ENCODE data around the gene CPXM1. TPM values are rescaled to one million over a fixed set of nuclear protein-coding genes. Genes with fewer than 3 reads are reported as not detected.
A peak's percentile ranks its signal among the peaks of the same experiment; 100 is the strongest.

The CPXM1 gene
- total and polyA plus RNA-seq, 9 of the 15 experiments (the other 6 are each of a cell fraction or from before 2014, with no cell fraction given): 0.04 to 1.1 (median 0.37) TPM; not detected in 2

GRCh38 chr20:2752567-2753460 is 47.6 kb downstream of the CPXM1 start:
- ATAC-seq (peak; percentile 74), DNase-seq (ENCODE audit: extremely low read depth in 1 of 4, low spot score in 3 of 4) (peak; percentile 63 to 72 (median 66)), FAIRE-seq (no peak)
- WGBS (ENCODE audit: insufficient coverage, low coverage, missing lambda C conversion rate): 5% methylated on average over 19 of the region's 47 CpGs
- in situ Hi-C loops (cut with MboI) (loop anchor here (10.0 kb wide), 1 partner anchor 242 kb away; no protein-coding TSS in a partner anchor), intact Hi-C loops (cut with micrococcal nuclease) (no loop called here)
- H4K20me1 ChIP-seq (replicated peaks; ENCODE audit: control insufficient read depth, insufficient read depth, low read length): no peaks in the 10 kb centered on the region
- peak overlapping the region; percentile 40 for H3K4me3 ChIP-seq
- peaks cover 2 to 39% of the 10 kb centered on the region in 2 experiments; a peak in 4 of 5 replicates for H3K4me1 ChIP-seq (replicated peaks in 1 of 2; ENCODE audit: control insufficient read depth in 2 of 2, insufficient read depth in 2 of 2, low read length in 2 of 2)
- no peak overlapping the region for H3K27ac ChIP-seq (ENCODE audit: extremely low read depth, low read depth, low read length)
- H3K79me2 ChIP-seq (ENCODE audit: control insufficient read depth, insufficient read depth, low read length): no peaks in the 10 kb centered on the region
- BruUV-seq (replicated peaks): no TSS peak
- ChIA-PET CTCF (ENCODE audit: low intra/inter-chr PET ratio) (interaction anchor here (0.6 to 1.7 kb wide), 2 partner anchors 100 to 101 kb away, joined by 3 to 6 read pairs; partner anchors contain the start of gene NOP56), POLR2A (interaction anchor here (0.6 kb wide), 1 partner anchor 1634 kb away, joined by 3 read pairs; no protein-coding TSS in a partner anchor)
- H2AFZ ChIP-seq (ENCODE audit: low read depth, low read length): peak overlapping the region; percentile 72
- H3K27me3 ChIP-seq (ENCODE audit: control insufficient read depth in 2 of 2, insufficient read depth in 2 of 2, low read length in 2 of 2): peaks cover 0 to 35% of the 10 kb centered on the region in 2 experiments; a peak in 2 of 5 replicates
- peak overlapping the region in 1 of 2 experiments; percentile 85; a peak in 2 of 4 replicates for H3K9ac ChIP-seq (ENCODE audit: insufficient read depth in 1 of 2, low read depth in 2 of 2, low read length in 2 of 2)
- no peaks in the 10 kb centered on the region for H3K9me3 ChIP-seq (replicated peaks; ENCODE audit: control insufficient read depth, insufficient read depth, low read depth, low read length)
- no peaks in the 10 kb centered on the region for H3K9me1 ChIP-seq (ENCODE audit: control insufficient read depth, insufficient read depth, low read length)
- no peaks in the 10 kb centered on the region for H3K36me3 ChIP-seq (ENCODE audit: control insufficient read depth, insufficient read depth, low read length)
- H3K4me2 ChIP-seq (ENCODE audit: insufficient read depth, low read length): peak overlapping the region; percentile 72
- TF ChIP-seq ZC3H4 (CRISPR knock-in tag; IDR thresholded peaks at IDR 0.05; ENCODE audit: borderline replicate concordance) (no peak), CTCFL (IDR thresholded peaks at IDR 0.05; ENCODE audit: borderline replicate concordance, insufficient read depth, low read depth, low read length, poor library complexity, severe bottlenecking) (peak; percentile 17), NUFIP1 (IDR thresholded peaks at IDR 0.05; ENCODE audit: partially characterized antibody) (no peak), ZNF764 (CRISPR knock-in tag; IDR thresholded peaks at IDR 0.05; ENCODE audit: low read depth) (0 out of 2 replicates have a peak, but pooled peaks have one; percentile 0), TEAD4 (IDR thresholded peaks at IDR 0.05; ENCODE audit: low read length) (no peak), TEAD4 (CRISPR knock-in tag; IDR thresholded peaks at IDR 0.05; ENCODE audit: borderline replicate concordance) (no peak), SAFB (IDR thresholded peaks at IDR 0.05; ENCODE audit: borderline replicate concordance, low read depth, low read length) (no peak), ZEB2 (IDR thresholded peaks at IDR 0.05) (no peak), ZNF12 (CRISPR knock-in tag; IDR thresholded peaks at IDR 0.05) (no peak)
- TF ChIP-seq, protein P1, sequence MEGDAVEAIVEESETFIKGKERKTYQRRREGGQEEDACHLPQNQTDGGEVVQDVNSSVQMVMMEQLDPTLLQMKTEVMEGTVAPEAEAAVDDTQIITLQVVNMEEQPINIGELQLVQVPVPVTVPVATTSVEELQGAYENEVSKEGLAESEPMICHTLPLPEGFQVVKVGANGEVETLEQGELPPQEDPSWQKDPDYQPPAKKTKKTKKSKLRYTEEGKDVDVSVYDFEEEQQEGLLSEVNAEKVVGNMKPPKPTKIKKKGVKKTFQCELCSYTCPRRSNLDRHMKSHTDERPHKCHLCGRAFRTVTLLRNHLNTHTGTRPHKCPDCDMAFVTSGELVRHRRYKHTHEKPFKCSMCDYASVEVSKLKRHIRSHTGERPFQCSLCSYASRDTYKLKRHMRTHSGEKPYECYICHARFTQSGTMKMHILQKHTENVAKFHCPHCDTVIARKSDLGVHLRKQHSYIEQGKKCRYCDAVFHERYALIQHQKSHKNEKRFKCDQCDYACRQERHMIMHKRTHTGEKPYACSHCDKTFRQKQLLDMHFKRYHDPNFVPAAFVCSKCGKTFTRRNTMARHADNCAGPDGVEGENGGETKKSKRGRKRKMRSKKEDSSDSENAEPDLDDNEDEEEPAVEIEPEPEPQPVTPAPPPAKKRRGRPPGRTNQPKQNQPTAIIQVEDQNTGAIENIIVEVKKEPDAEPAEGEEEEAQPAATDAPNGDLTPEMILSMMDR (IDR thresholded peaks at IDR 0.05 in 2 of 3, conservative IDR thresholded peaks at IDR 0.05 in 1 of 3; ENCODE audit: insufficient read depth in 2 of 3, low read depth in 1 of 3, low read length in 3 of 3): peak; percentile 64 to 79 (median 75)
- TF ChIP-seq, protein P2, sequence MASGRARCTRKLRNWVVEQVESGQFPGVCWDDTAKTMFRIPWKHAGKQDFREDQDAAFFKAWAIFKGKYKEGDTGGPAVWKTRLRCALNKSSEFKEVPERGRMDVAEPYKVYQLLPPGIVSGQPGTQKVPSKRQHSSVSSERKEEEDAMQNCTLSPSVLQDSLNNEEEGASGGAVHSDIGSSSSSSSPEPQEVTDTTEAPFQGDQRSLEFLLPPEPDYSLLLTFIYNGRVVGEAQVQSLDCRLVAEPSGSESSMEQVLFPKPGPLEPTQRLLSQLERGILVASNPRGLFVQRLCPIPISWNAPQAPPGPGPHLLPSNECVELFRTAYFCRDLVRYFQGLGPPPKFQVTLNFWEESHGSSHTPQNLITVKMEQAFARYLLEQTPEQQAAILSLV (tag; IDR thresholded peaks at IDR 0.05): no peak

All from K562 (cell line).